Left lung (tissue), 10 donors: ENCODE data around the gene SPTBN1. TPM values are rescaled to one million over a fixed set of nuclear protein-coding genes. Genes with fewer than 3 reads are reported as not detected.

ENCODE experiments used
- ATAC-seq: fragments of 200-7000 bp; cut with Tn5 transposase; one replicate; pipeline ENCODE4 v1.9.1; 2020; ENCODE audit warnings: moderate library complexity
- DNase-seq, 4 donors: peaks; one replicate each; pipeline ENCODE4 v3.0.0-alpha.2; 2013 to 2020
- H3K27ac ChIP-seq, 2 donors: fragments of 200-600 bp; sonication (generic) in 1 of 2; one replicate each; pipeline versions ENCODE4 v1.5.0 to v1.8.0; 2020 to 2021
- H3K27me3 ChIP-seq, 2 donors: fragments of 200-600 bp; sonication (generic) in 1 of 2; one replicate each; pipeline versions ENCODE4 v1.5.0 to v1.8.0; 2020 to 2021
- H3K36me3 ChIP-seq, 2 donors: fragments of 200-600 bp; sonication (generic) in 1 of 2; one replicate each; pipeline versions ENCODE4 v1.5.0 to v1.8.0; 2020 to 2021
- H3K4me1 ChIP-seq, 2 donors: fragments of 200-600 bp; one replicate each; pipeline ENCODE4 v1.8.0; 2021
- H3K4me3 ChIP-seq, 2 donors: fragments of 200-600 bp; sonication (generic) in 1 of 2; one replicate each; pipeline versions ENCODE4 v1.5.0 to v1.8.0; 2020 to 2021; ENCODE audit warnings: mild to moderate bottlenecking in 1 of 2
- H3K9me3 ChIP-seq, 2 donors: fragments of 200-600 bp; sonication (generic) in 1 of 2; one replicate each; pipeline versions ENCODE4 v1.5.0 to v1.8.0; 2020 to 2021
- CTCF ChIP-seq, 2 donors: fragments of 200-600 bp; sonication (generic) in 1 of 2; IDR thresholded peaks; one replicate each; pipeline versions ENCODE4 v1.5.0 to v1.8.0; 2021; ENCODE audit warnings: antibody characterized with exemption in 2 of 2
- intact Hi-C, 2 donors: fragments of 100-400 bp; cut with DNase I; formaldehyde crosslinking; loops; one replicate each; pipeline versions ENCODE4 v1.11.2 to v1.14.2; 2022
- polyA plus RNA-seq, 6 donors: library from polyadenylated mRNA; unstranded; fragments of 120-200 nt; gene quantifications; one replicate each; pipeline ENCODE4 v1.2.1, GENCODE V29; 2013; ENCODE audit not compliant: insufficient read length in 6 of 6
- total RNA-seq, 2 donors: library from RNA; stranded (reverse); fragmentation: NEBNext Ultra II Directional; extraction: Animal tissue kit (Norgen Biotek cat#: 25700); gene quantifications; one replicate each; pipeline ENCODE4 v1.2.1, GENCODE V29; 2021
- donor health status: DM: no; HTN: yes; CAD: no.
- donor health status: DM: no; HTN: no; CAD: no.

Gene SPTBN1
- total and polyA plus RNA-seq, 8 donors = 441 to 578 (median 543) TPM

DNA sequence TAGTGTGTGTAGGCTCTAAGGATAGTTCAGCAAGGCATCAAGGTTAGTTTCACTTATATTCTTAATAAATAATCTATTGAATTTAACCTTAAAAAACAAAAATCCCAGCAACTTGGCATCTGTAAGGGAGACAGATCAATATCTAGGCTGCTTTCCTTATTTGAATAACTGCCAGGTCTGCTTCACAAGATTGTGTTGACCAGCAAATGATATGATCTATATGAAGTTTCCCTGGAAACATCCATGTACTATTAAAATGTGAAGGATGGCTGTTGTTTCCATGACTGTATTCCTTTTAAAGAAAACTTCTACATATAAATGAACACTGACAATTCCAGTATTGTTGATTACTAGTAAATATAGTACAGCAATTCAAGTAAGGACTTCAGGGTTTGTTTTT is 109.4 kb downstream of the SPTBN1 start:
- Histone ChIP-seq H3K4me3 (no peak overlapping the region), H3K4me1 (peaks cover 17 to 73% of the 10 kb centered on the region in 2 donors), H3K27me3 (no peaks in the 10 kb centered on the region), H3K27ac (peak overlapping the region in 1 of 2 donors; percentile 6), H3K9me3 (no peaks in the 10 kb centered on the region), H3K36me3 (no peaks in the 10 kb centered on the region)
- intact Hi-C loops = no loop called here
- ATAC-seq = no peak
- TF ChIP-seq CTCF (IDR thresholded peaks at IDR 0.05) = no peak
- DNase-seq = no peak

- no peak for TF ChIP-seq CTCF (IDR thresholded peaks at IDR 0.05)
- H3K4me3 ChIP-seq = no peak overlapping the region
- H3K36me3 ChIP-seq = no peaks in the 10 kb centered on the region
- intact Hi-C loops = no loop called here
- ATAC-seq = no peak
- peaks cover 23 to 73% of the 10 kb centered on the region in 2 donors for H3K4me1 ChIP-seq
- no peaks in the 10 kb centered on the region for H3K27me3 ChIP-seq
- no peaks in the 10 kb centered on the region for H3K9me3 ChIP-seq
- no peak for DNase-seq
- no peak overlapping the region for H3K27ac ChIP-seq
Observed at GRCh38 chr2:54566896-54567295, 110.8 kb downstream of the SPTBN1 start.

DNA sequence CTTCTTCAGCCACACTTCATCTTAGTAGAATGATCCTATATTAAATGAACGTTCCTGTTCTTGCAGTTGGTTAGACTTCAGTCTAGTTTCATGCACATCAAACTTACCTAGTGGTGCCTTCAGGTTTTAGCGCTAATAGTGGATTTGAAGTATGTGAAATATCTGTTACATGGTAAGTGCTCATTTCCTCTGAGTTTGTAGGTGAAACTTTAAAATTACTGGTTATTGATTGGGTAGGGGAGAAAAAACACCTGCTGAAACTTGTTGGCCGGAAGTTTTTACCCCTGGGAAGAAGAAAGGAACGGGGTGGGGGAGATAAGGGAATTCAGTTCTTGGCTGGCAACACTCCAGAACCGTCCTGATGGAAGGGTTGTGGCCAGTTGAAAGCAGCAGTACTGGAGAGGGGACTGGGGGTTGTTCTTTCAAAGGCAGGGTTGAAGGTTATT is 112.8 kb downstream of the SPTBN1 start:
- Histone ChIP-seq H3K27me3 (no peaks in the 10 kb centered on the region), H3K27ac (peak overlapping the region; percentile 4 to 83), H3K4me3 (no peak overlapping the region), H3K4me1 (peaks cover 40 to 81% of the 10 kb centered on the region in 2 donors), H3K9me3 (no peaks in the 10 kb centered on the region), H3K36me3 (no peaks in the 10 kb centered on the region)
- DNase-seq = no peak
- ATAC-seq = no peak
- intact Hi-C loops = no loop called here
- no peak for TF ChIP-seq CTCF (IDR thresholded peaks at IDR 0.05)

- Histone ChIP-seq H3K9me3 (no peaks in the 10 kb centered on the region), H3K4me1 (peaks cover 50 to 84% of the 10 kb centered on the region in 2 donors), H3K27me3 (no peaks in the 10 kb centered on the region), H3K4me3 (no peak overlapping the region), H3K36me3 (no peaks in the 10 kb centered on the region), H3K27ac (peak overlapping the region; percentile 75 to 83)
- TF ChIP-seq CTCF (IDR thresholded peaks at IDR 0.05) = no peak
- intact Hi-C loops = no loop called here
- no peak for DNase-seq
- no peak for ATAC-seq
Observed at GRCh38 chr2:54569745-54570301, 113.7 kb downstream of the SPTBN1 start.

DNA sequence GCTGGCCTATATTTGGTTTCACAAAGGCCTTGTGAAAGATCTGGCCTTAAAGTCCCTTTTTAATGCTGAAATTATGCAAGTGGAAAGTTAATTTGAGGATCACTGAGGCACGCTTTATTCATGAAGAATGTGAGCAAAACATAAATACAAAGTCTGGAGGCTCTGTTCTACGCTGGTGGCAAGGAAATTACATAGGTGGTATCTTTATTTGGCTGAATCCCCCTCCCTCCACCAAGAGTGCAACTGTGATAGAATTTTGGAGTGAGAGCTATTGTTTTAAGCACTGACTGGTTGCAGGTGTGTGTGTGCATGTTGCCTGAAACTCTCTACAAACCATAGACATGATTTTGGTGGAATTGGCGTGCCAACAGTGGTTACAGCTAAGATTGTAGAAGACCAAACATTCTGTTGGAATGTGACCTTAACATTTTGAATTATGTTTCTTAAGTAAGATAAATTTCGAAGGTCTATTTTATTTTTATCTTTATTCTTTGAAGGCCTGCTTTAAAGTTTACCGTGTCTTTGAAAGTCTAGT is 114.3 kb downstream of the SPTBN1 start:
- no peak overlapping the region for H3K4me3 ChIP-seq
- no peak for TF ChIP-seq CTCF (IDR thresholded peaks at IDR 0.05)
- ATAC-seq (no peak), DNase-seq (no peak)
- intact Hi-C loops = no loop called here
- H3K36me3 ChIP-seq = no peaks in the 10 kb centered on the region
- H3K9me3 ChIP-seq = no peaks in the 10 kb centered on the region
- H3K27ac ChIP-seq = peak overlapping the region; percentile 75 to 83
- peaks cover 55 to 87% of the 10 kb centered on the region in 2 donors for H3K4me1 ChIP-seq
- H3K27me3 ChIP-seq = no peaks in the 10 kb centered on the region
